Uterus (tissue), 2 donors: Measurements from ENCODE around the gene SYT14.

Experiments
- CTCF ChIP-seq, 4 experiments: fragments of 200-600 bp in 2 of 4; fragments of 450-650 bp in 2 of 4; sonication (generic) in 2 of 4; IDR thresholded peaks; one replicate each; pipeline ENCODE4 v1.5.1; 2016 to 2019; ENCODE audit warnings: antibody characterized with exemption in 4 of 4, mild to moderate bottlenecking in 2 of 4, moderate library complexity in 1 of 4
- POLR2A ChIP-seq, 2 donors: fragments of 450-650 bp; IDR thresholded peaks; one replicate each; pipeline ENCODE4 v1.6.1; 2016; ENCODE audit warnings: antibody characterized with exemption in 2 of 2, mild to moderate bottlenecking in 1 of 2, moderate library complexity in 1 of 2

DNA sequence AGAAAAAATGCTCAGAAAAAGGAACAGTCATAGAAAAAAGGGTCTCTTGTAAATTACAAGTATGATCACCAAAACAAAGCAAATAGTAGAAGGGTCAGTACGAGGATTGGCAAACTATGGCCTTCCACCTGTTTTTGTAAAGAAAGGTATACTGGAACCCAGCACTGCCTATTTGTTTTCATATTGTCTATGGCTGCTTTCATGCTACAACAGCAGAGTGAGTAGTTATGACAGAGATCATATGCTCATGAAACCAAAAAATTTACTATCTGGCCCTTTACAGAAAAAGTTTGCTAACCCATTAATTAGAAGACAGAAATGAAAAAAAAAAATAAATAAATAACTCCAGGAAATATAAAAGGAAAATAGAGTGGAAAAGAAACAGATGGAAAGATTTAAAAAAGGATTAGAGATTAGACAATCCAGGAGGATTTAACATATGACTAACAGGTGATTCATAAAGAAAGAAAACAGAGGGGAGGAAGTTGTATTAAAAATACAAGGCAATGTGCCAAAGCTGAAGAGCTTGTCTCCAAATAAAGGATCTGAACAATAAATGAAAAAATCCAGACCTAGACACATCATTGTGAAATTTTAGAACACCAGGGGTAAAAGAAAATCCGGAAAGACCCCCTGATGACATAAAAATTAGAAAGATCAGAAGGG is 186.0 kb downstream of the SYT14 start:
- no peak for TF ChIP-seq CTCF (IDR thresholded peaks at IDR 0.05)
- TF ChIP-seq POLR2A (IDR thresholded peaks at IDR 0.05) = no peak
